ENCODE results near the gene KCNK4. TPM values are rescaled to one million over a fixed set of nuclear protein-coding genes. Genes with fewer than 3 reads are reported as not detected.

The KCNK4 gene
- total RNA-seq, 1 donor from 2014 or later: 1.6 TPM

GRCh38 chr11:64252003-64252872 lies 38.9 kb upstream of the KCNK4 start:
- FAIRE-seq (no peak), DNase-seq (ENCODE audit: low spot score in 2 of 2) (peak in 1 of 2 donors; percentile 58)

- no peak for FAIRE-seq
- no peak for DNase-seq (ENCODE audit: low spot score in 2 of 2)
Measured at GRCh38 chr11:64253043-64253442, 38.1 kb upstream of the KCNK4 start.

DNA sequence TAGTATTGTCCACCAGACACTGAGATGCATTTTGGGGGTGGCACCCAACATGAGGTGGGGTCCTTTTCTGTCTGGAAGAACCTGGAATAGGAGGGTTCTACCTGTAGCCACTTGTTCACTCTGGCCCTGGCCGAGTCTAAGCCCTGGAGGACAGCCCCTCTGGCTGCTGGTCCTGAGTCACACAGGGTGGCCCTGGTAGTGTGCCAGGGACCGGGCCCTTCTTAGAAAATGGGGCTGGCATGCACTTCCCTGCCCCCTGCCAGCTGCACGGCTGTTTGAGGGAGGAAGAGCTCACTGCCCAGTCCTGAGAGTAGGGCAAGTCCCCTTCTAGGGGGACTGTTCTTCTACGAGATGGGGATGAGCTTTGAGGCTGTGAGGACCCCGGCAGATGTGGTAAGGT lies 37.6 kb upstream of the KCNK4 start:
- DNase-seq (ENCODE audit: low spot score in 2 of 2): peak; percentile 61 to 62
- FAIRE-seq: no peak

GRCh38 chr11:64254326-64254725 lies 36.8 kb upstream of the KCNK4 start:
- FAIRE-seq (no peak), DNase-seq (ENCODE audit: low spot score in 2 of 2) (no peak)

DNA sequence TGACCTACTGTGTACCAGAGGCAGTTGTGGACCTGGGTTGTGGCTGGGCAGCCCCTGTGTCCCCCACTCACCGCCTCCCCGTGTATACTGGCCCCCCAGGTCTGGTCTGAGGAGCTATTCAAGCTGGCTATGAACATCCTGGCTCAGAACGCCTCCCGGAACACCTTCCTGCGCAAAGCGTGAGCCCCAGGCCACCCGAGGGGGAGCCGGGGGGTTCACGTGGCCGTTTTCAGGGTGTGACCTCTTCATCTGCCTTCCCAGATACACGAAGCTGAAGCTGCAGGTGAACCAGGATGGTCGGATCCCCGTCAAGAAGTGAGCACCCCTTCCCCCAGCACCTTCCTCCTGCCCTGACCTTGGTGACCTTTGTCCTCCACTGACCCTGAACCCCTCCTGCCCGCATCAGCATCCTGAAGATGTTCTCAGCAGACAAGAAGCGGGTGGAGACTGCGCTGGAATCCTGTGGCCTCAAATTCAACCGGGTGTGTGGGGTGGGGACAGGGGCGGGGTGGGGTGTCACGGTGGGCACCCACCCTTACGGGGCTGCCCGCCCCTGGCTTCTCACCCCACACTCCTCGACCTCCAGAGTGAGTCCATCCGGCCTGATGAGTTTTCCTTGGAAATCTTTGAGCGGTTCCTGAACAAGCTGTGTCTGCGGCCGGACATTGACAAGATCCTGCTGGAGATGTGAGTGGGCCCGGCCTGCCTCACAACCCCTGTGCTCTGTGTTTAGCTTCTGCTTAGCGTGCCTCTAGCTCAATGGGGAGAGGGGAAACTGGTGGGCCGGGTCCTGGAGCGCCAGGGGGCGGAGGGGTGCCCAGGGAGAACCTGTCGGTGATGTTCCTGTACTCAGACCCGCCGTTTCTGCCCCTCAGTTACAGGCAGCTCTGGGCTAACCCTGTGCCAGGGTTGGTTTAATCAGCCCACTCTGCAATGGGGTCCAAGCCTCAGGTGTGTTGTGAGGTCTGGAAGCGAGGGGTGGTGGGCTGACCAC lies 35.7 kb upstream of the KCNK4 start:
- FAIRE-seq (no peak), DNase-seq (ENCODE audit: low spot score in 2 of 2) (no peak)

DNA sequence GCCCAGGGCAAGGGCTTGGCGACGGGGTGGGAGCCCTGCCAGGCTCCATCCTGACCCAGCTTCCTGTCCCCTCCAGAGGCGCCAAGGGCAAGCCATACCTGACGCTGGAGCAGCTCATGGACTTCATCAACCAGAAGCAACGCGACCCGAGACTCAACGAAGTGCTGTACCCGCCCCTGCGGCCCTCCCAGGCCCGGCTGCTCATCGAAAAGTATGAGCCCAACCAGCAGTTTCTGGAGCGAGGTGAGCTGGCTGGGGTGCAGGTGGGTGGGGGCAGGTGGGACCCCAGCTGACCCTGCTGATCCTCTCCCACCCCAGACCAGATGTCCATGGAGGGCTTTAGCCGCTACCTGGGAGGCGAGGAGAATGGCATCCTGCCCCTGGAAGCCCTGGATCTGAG lies 34.8 kb upstream of the KCNK4 start:
- no peak for DNase-seq (ENCODE audit: low spot score in 2 of 2)
- no peak for FAIRE-seq

- no peak for DNase-seq (ENCODE audit: low spot score in 2 of 2)
- no peak for FAIRE-seq
Measured at GRCh38 chr11:64258356-64258755, 32.7 kb upstream of the KCNK4 start.

DNA sequence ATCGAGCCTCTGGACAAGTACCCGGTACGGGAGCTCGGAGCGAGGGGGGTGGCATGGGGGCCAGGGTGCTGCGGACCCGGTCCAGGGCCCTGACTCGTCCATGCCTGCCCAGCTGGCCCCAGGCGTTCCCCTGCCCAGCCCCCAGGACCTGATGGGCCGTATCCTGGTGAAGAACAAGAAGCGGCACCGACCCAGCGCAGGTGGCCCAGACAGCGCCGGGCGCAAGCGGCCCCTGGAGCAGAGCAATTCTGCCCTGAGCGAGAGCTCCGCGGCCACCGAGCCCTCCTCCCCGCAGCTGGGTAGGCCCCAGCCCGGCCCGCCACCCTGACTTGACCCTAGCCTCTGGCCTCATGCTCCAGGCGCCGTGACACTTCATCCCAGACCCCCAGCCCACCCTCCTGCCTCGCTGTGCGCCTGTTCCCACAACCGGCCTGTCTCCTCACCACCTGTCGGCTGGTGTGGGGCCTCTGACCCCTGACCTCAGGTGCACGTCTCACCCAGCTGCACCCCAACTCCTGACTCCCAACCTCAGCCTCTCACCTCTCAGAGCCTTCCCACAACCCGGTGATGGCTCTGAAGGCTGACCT lies 32.1 kb upstream of the KCNK4 start:
- FAIRE-seq (no peak), DNase-seq (ENCODE audit: low spot score in 2 of 2) (no peak)

GRCh38 chr11:64259533-64260067 lies 31.5 kb upstream of the KCNK4 start:
- no peak for FAIRE-seq
- DNase-seq (ENCODE audit: low spot score in 2 of 2): no peak

DNA sequence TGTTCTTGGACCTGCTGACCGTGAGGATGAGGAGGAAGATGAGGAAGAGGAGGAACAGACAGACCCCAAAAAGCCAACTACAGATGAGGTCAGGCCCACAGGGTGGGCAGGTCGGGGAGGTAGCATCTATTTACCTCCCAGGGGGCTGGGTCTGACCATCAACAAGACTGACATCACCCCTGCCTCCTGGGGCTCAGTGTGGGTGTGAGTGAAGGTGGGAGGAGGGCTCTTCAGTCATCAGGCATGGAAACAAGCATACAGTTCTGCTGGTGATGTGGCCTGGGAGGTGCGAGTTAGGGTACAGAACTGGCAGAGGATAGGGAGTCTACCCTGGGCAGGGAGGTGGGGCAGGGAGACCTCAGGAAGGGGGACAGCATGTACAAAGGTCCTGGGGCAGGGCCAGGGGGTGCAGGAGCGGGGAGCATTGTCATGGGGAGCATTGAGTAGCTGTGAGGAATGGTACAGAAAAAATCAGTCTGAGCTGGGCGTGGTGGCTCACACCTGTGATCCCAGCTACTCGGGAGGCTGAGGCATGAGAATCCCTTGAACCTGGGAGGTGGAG lies 30.9 kb upstream of the KCNK4 start:
- no peak for DNase-seq (ENCODE audit: low spot score in 2 of 2)
- no peak for FAIRE-seq

DNA sequence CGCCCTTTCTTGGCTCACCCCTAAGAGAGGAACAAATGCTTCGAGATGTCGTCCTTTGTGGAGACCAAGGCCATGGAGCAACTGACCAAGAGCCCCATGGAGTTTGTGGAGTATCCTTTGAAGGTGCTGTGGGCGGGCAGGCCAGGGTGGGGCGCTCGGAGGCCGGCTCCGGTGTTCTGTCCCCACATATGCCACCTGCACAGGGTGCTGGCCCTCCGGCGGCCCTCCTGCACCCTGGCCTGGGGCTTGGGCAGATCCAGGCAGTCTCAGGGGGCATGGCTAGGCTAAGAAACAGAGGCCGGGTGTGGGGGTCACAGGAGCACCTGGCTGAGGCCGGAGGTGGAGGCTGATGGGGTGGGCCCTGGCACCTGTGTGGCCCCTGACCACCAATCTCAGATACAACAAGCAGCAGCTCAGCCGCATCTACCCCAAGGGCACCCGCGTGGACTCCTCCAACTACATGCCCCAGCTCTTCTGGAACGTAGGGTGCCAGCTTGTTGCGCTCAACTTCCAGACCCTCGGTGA lies 29.5 kb upstream of the KCNK4 start:
- DNase-seq (ENCODE audit: low spot score in 2 of 2): no peak
- FAIRE-seq: no peak

GRCh38 chr11:64262271-64263002 lies 28.7 kb upstream of the KCNK4 start:
- FAIRE-seq (no peak), DNase-seq (ENCODE audit: low spot score in 2 of 2) (no peak)

- no peak for DNase-seq (ENCODE audit: low spot score in 2 of 2)
Measured at GRCh38 chr11:64263021-64263946, 27.8 kb upstream of the KCNK4 start.

DNA sequence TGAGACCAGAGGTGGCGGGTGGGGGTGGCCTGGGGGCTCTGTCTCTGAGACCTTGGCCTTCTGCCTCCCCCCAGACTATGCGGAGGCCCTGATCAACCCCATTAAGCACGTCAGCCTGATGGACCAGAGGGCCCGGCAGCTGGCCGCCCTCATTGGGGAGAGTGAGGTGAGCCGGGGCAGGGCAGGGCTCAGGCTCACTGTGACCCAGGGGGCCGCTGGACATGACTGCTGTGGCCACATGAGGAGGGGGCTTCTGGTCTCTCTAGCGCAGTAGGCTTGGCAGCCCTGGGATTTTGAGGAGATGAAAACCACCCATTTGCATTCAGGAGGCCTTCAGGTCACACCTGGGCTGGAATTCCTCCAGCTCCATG lies 27.2 kb upstream of the KCNK4 start:
- DNase-seq (ENCODE audit: low spot score in 2 of 2) (no peak), FAIRE-seq (no peak)

More at GRCh38 chr11:64263021-64263946, 27.8 kb upstream of the KCNK4 start:
- FAIRE-seq: no peak

- DNase-seq (ENCODE audit: low spot score in 2 of 2) (no peak), FAIRE-seq (no peak)
Measured at GRCh38 chr11:64264371-64264852, 26.7 kb upstream of the KCNK4 start.

DNA sequence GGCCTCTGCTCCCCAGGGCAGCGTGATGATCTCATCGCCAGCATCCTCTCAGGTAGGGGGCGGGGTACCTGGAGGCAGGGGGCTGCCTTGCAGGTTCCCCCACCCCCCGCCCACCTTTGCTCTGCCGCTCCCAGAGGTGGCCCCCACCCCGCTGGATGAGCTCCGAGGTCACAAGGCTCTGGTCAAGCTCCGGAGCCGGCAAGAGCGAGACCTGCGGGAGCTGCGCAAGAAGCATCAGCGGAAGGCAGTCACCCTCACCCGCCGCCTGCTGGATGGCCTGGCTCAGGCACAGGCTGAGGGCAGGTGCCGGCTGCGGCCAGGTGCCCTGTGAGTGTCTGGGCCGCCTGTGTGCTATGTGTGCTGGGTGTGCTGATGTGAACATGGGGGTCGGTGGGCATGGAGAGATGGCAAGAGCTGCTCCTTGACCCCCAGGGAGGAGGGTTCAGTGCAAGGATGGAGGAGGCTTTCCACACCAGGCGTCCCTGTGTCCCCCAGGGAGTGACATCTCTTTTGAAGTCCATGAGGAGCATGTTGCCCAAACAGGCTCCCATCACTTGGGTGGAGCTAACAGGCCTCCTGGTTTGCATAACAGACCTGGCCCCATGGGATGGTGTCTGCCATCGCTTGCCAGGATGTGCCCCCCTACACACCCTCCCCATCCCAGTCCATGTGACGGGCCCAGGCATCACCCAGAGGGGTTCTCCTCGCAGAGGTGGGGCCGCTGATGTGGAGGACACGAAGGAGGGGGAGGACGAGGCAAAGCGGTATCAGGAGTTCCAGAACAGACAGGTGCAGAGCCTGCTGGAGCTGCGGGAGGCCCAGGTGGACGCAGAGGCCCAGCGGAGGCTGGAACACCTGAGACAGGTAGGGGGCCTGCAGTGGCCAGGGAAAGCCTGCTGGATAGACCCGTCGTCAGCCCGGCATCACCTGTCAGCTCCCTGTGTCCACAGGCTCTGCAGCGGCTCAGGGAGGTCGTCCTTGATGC lies 25.6 kb upstream of the KCNK4 start:
- no peak for FAIRE-seq
- no peak for DNase-seq (ENCODE audit: low spot score in 2 of 2)

GRCh38 chr11:64266339-64266738 lies 24.8 kb upstream of the KCNK4 start:
- no peak for DNase-seq (ENCODE audit: low spot score in 2 of 2)
- no peak for FAIRE-seq
